HG02970 (cell line): Measurements from ENCODE around the gene NDUFA13.

Experiments used
- ATAC-seq: cut with Tn5 transposase; IDR thresholded peaks from one replicate; pipeline ENCODE4 v1.9.1; 2021; ENCODE audit warnings: mild to moderate bottlenecking, moderate library complexity, moderate number of reproducible peaks; ENCODE audit not compliant: unreplicated experiment, low FRiP score

The NDUFA13 gene

GRCh38 chr19:19563348-19563848 is 47.4 kb downstream of the NDUFA13 start:
- no peak for ATAC-seq

DNA sequence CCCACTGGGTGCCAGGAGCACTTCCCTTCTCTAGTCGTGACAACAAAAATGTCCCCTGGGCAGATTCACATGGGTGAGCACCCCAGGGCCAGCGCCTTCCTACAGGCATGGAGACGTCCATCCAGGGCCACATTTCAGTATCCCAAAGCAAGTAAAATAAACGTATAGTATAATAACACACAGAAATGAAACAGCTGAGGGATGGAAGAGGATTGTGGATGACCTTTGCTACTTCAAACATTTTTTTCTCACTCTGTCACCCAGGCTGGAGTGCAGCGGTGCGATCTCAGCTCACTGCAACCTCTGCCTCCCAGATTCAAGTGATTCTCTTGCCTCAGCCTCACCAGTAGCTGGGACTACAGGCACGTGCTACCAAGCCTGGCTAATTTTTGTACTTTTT is 50.3 kb downstream of the NDUFA13 start:
- no peak for ATAC-seq

DNA sequence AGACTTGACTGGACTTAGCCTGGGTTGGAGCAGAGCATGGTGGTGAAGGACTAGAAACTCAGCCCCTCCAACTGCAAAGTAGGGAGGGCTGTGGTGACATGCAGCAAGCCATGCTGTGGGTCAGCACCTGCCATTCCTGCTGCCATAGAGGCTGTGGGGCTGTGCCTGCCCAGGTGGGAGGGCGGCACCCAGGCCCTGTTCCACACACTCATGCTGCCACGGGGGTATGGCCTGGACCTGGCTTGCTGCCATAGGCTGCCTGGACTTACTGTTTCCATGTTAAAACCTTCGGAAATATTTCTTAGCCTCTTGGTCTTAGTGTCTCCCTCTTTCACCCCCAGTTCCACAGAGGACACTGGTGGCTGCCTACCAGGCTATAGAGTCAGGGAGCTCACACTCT is 51.4 kb downstream of the NDUFA13 start:
- ATAC-seq, result no peak

DNA sequence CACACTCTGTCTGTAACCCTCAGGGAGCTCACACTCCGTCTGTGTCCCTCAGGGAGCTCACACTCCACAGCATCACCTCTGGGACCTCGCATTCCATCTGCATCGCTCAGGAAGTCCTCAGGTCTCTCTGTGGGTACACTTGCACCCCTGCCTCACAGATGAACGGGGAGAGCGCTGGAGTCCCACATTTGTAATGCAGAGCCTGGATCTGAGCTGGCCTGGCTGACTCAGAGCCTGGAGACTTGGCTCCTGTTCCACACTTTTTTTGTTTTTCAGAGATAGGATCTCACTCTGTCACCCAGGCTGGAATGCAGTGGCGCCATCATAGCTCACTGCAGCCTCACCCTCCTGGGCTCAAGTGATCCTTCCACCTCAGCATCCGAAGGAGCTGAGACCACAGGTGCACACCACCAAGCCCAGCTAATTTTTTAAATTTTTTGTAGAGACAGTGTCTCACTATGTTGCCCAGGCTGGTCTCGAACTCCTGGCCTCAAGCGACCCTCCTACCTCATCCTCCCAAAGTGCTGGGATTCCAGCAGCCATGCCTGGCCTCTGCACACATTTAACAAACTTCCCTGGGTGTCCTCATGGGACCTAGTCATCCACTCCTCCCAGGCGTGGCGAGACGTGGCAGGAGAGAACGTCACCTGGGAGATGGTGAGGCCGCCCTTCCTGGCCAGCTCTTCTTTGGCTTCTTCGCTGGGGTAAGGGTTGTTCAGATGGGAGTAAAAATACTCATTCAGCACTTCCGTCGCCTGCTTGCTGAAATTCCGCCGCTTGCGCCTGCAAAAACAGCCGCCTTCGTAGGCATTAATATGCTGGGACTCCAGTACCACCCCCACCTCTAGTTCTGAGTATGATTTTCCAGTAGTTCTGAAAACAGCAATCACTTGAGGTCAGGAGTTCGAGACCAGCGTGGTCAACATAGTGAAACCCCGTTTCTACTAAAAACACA is 53.1 kb downstream of the NDUFA13 start:
- ATAC-seq, result no peak

DNA sequence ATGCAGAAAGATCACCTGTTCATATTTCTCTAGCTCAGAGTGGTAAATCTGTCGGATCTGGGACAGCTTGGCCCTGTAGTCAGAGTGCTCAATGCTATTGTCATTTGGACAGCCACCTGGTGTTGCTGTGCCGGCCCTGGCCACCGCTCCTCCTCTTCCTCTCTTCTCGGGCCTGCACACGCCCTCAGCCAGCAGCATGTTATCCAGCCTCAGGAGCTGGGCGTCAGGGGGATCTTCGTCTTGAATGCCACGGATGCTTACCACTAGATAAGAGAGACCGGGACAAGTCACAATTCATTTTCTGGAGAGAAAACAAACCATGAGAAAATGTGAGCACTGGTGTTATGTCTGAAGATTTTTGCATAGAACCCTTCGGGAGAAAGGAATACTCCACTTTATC is 54.5 kb downstream of the NDUFA13 start:
- ATAC-seq, result no peak

DNA sequence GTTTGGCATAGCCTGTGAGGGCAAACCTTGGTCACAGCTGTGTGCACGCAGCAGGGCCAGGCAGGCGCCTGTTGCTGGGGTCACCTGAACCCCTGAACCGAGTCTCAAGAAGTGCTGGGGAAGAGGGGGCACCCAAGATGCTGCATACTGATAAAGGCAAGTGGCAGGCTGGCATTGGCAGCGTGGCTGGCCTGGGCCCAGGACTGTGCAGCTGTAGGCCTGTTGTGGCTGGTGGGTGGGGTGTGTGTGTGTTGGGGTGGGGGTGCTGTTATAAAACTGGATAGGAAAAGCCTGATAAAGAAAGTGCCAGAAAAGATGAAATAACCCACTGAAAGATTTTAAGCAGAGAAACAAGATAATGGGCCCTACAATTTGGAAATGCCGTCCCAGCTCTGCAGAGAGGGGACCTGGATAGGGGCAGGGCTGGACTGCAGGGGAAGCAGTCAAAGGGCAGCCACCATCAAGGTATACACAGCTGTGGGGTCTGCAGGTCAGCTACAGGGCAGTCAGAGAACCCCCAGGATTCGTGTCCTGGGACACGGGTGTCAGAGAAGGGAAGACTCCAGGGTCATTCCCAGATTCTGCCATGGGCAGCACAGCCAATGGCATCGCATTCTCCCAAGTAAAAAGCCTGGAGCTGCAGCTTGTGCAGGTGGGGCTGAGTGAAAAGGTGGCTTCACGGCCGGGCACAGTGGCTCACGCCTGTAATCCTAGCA is 55.2 kb downstream of the NDUFA13 start:
- ATAC-seq, result no peak

DNA sequence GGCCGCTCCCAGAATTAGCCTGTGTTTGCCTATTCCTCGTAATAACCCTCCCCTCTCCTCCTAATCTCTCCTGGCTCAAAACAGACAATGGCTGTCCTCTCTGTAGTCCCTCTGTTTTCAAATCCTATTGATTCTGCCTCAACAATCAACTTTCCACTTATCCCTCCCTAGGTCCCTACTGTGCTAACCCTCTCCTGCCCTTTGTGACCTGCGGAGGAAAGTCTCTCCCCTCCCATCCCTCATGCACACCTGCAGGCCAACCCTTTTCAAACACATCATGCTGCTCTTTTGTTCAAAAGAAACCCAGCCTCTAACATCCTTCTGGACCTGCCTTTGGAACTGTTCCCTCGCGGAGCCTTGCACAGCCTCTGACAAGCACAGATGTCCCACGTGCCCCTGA is 59.4 kb downstream of the NDUFA13 start:
- ATAC-seq, result no peak
